HL-60 (cell line): ENCODE results near the gene DDX5.
"Not testable (repeated sequence)": the region's sequence is repeated elsewhere in the genome, so short reads cannot be mapped to it uniquely, and the experiment has no call there.

Experiments
- GABPA ChIP-seq: IDR thresholded peaks from 2 replicates; pipeline ENCODE4 v1.6.1; 2012; ENCODE audit warnings: low read depth
- POLR2AphosphoS5 ChIP-seq: IDR thresholded peaks from 2 replicates; pipeline ENCODE4 v1.6.1; 2012; ENCODE audit warnings: low read depth
- SPI1 ChIP-seq: IDR thresholded peaks from 2 replicates; pipeline ENCODE4 v1.6.1; 2012; ENCODE audit warnings: low read depth, mild to moderate bottlenecking, borderline replicate concordance
- TF ChIP-seq, protein P1 (sequence below): IDR thresholded peaks from one replicate; pipeline ENCODE4 v1.5.1; 2011; ENCODE audit warnings: low read length, control low read depth, inconsistent platforms; ENCODE audit not compliant: insufficient read depth
- TF ChIP-seq, protein P2 (sequence below): IDR thresholded peaks from 2 replicates; pipeline ENCODE4 v1.6.1; 2012; ENCODE audit warnings: low read depth; ENCODE audit not compliant: insufficient replicate concordance

GRCh38 chr17:64466834-64467233 is 39.3 kb downstream of the DDX5 start:
- TF ChIP-seq, protein P1, sequence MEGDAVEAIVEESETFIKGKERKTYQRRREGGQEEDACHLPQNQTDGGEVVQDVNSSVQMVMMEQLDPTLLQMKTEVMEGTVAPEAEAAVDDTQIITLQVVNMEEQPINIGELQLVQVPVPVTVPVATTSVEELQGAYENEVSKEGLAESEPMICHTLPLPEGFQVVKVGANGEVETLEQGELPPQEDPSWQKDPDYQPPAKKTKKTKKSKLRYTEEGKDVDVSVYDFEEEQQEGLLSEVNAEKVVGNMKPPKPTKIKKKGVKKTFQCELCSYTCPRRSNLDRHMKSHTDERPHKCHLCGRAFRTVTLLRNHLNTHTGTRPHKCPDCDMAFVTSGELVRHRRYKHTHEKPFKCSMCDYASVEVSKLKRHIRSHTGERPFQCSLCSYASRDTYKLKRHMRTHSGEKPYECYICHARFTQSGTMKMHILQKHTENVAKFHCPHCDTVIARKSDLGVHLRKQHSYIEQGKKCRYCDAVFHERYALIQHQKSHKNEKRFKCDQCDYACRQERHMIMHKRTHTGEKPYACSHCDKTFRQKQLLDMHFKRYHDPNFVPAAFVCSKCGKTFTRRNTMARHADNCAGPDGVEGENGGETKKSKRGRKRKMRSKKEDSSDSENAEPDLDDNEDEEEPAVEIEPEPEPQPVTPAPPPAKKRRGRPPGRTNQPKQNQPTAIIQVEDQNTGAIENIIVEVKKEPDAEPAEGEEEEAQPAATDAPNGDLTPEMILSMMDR, result not testable (repeated sequence)
- not testable (repeated sequence) for TF ChIP-seq GABPA, POLR2AphosphoS5, SPI1
- TF ChIP-seq, protein P2, sequence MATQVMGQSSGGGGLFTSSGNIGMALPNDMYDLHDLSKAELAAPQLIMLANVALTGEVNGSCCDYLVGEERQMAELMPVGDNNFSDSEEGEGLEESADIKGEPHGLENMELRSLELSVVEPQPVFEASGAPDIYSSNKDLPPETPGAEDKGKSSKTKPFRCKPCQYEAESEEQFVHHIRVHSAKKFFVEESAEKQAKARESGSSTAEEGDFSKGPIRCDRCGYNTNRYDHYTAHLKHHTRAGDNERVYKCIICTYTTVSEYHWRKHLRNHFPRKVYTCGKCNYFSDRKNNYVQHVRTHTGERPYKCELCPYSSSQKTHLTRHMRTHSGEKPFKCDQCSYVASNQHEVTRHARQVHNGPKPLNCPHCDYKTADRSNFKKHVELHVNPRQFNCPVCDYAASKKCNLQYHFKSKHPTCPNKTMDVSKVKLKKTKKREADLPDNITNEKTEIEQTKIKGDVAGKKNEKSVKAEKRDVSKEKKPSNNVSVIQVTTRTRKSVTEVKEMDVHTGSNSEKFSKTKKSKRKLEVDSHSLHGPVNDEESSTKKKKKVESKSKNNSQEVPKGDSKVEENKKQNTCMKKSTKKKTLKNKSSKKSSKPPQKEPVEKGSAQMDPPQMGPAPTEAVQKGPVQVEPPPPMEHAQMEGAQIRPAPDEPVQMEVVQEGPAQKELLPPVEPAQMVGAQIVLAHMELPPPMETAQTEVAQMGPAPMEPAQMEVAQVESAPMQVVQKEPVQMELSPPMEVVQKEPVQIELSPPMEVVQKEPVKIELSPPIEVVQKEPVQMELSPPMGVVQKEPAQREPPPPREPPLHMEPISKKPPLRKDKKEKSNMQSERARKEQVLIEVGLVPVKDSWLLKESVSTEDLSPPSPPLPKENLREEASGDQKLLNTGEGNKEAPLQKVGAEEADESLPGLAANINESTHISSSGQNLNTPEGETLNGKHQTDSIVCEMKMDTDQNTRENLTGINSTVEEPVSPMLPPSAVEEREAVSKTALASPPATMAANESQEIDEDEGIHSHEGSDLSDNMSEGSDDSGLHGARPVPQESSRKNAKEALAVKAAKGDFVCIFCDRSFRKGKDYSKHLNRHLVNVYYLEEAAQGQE, result not testable (repeated sequence)
